ENCODE measurements around the gene MED16.
"Not testable (repeated sequence)": the region's sequence is repeated elsewhere in the genome, so short reads cannot be mapped to it uniquely, and the experiment has no call there.

The MED16 gene

GRCh38 chr19:904545-904944 lies 11.6 kb upstream of the MED16 start:
- no peak for DNase-seq

DNA sequence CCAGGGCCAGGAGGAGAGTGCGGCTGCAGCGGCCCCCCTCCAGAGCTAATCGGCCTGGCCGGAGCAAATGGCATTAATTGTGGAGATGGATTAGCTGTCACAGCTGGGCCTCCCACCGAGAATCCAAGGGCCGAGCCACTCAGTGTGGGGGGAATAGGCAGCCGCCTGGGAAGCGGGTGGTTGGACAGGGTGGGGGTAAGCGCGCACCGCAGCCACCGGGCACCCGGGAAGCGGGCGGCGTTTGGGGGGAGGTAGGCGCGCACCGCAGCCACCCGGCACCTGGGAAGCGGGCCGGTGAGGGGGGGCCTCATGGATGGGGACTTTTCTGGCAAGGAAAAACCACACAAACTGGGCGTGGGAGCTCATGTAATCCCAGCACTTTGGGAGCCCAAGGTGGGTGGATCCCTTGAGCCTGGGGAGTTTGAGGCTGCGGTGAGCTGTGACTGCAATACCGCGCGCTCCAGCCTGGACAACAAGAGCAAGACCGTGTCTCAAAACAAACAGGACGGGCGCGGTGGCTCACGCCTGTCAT lies 10.3 kb upstream of the MED16 start:
- no peak for DNase-seq

DNA sequence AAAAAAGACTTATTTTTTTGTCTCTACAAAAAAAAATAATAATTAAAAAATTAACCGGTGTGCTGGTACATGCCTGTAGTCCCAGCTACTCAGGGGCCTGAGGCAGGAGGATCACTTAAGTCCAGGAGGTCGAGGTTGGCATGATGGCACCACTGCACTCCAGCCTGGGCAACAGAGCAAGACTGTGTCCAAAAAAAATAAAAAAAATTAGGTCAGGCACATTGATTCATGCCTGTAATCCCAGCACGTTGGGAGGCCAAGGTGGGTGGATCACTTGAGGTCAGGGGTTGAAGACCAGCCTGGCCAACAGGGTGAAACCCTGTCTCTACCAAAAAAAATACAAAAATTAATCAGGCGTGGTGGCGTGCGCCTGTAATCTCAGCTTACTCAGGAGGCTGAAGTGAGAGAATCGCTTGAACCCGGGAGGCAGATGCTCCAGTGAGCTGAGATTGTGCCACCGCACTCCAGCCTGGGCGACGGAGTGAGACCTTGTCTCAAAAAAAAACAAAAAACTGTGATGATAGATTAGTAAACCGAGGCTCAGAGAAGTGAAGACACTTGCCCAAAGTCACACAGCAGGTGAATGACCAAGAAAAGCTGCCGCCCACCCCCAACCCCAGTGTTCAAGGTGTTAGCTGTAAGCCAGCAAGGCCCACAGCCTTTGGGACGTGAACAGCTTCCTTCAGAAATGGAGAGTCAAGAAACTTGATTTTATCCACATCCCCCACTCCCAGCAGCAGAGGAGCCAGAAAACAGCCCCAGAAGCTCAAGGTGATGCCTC lies 9.6 kb upstream of the MED16 start:
- DNase-seq = no peak

- no peak for DNase-seq
Measured at GRCh38 chr19:902093-902370, 9.0 kb upstream of the MED16 start.

GRCh38 chr19:901216-902092 lies 8.5 kb upstream of the MED16 start:
- DNase-seq = no peak

DNA sequence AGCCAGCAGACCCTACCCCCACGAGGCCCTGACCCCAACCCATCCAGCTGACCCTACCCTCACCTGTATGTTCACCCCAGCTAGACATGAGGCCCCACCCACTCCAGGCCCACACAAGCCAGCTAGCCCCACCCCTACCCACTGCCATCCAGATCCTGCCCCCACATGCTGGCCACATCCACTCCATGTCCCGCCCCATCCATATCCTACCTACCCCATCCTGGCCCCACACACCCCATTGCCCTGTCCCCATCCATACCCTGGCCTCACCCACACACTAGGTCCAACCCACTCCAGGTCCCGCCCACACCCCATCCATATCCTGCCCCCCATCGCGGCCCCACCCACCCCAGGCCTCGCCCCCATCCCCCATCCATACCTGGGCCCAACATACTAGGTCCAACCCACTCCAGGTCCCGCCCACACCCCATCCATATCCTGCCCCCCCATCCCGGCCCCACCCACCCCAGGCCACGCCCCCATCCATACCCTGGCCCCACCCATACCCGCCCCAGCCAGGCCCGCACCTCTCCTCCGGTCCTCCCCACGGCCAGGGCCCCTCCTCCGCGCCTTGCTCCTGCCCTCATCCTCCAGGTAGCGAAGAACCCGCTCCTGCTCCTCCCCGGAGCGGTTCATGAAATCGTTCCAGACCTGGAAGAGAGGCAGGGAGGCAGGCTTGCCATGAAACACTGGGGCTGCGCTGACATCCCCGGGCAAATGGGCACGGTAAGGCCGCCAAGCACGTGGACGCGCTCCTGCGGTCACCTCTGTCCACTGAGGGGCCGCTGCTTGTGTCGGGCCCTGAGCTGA lies 7.5 kb upstream of the MED16 start:
- DNase-seq = no peak

GRCh38 chr19:900043-900301 lies 7.0 kb upstream of the MED16 start:
- no peak for DNase-seq

DNA sequence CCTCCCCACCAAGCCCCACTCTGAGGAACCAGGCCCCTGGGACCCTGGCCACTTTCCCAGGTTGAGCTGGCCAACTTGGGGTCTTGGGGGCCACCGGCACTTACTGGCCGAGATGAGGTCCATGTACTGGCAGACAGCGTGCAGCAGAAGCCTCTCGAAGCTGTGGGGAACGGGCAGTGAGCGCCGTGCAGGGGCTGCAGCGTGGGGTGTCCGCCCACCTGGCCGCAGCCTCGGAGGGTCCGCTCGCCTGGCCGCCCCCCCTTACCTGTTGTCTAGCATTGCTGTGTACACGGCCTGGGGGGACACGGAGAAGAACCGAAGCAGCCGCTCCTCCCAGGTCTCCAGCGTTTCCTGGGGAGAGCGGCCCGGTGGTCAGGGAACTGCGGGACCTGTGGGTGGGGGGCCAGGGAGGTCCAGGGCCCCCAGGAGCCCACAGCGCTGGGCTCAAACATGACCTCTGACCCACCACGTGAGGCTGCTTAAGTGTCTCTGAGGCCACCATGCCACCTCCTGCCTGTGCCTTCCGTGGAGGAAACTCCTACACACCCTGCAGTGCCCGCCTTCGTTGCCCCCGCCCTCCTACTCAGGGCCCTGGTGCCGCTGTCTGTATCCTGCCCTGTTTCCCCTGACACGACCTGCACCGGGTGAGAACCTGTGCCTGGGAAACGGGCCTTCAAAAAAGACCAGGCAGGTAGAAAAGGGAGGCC lies 6.5 kb upstream of the MED16 start:
- DNase-seq = no peak

DNA sequence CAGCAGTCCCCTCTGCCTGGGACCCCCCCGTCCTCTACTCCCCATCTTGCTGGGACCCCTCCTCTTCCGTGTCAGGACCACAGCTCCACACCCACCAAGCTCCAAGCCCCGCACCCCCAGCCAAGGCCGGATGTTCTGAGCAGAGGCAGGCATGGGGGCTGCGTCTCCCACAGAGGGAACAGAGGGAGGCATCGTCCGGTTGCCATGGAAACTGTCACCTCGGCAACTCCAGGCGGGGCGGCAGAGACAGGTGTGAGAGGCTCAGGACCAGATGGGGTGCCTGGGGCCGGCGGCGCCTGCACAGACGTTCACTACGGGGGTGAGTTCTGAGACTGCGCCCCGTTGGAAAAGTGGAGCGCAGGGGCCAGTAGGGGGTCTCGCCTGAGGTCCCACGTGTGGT lies 5.7 kb upstream of the MED16 start:
- DNase-seq = no peak

DNA sequence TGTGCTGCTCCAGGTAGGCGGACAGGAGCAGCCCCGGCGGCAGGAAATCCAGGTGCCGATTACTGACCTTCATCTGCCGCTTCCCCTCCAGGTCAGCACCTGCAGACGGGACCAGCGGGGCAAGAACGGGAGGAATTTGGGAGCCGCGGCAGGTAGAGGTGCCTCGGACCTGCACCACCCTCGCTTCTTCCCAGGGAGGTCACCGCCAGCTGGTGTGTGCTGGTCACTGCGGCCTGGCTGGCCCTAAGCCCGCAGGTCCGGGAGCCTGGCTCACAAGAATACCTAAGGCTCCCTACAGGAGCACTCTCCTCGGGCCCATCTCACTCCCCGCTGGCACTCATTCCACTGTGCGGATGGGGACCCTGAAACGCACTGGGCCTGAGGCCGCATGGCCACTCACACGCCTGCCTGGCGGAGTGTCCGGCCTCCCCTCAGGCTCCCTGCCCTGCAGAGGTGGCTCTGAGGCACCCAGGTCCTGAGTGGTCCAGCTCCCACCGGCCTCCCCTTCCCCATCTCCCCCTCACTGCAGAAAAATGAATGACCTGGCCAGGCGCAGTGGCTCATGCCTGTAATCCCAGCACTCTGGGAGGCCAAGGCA lies 4.6 kb upstream of the MED16 start:
- no peak for DNase-seq

- no peak for DNase-seq
Measured at GRCh38 chr19:896999-897398, 4.0 kb upstream of the MED16 start.

- DNase-seq = no peak
Measured at GRCh38 chr19:896434-896833, 3.4 kb upstream of the MED16 start.

- no peak for DNase-seq
Measured at GRCh38 chr19:892243-892893, 619 bp downstream of the MED16 start.

DNA sequence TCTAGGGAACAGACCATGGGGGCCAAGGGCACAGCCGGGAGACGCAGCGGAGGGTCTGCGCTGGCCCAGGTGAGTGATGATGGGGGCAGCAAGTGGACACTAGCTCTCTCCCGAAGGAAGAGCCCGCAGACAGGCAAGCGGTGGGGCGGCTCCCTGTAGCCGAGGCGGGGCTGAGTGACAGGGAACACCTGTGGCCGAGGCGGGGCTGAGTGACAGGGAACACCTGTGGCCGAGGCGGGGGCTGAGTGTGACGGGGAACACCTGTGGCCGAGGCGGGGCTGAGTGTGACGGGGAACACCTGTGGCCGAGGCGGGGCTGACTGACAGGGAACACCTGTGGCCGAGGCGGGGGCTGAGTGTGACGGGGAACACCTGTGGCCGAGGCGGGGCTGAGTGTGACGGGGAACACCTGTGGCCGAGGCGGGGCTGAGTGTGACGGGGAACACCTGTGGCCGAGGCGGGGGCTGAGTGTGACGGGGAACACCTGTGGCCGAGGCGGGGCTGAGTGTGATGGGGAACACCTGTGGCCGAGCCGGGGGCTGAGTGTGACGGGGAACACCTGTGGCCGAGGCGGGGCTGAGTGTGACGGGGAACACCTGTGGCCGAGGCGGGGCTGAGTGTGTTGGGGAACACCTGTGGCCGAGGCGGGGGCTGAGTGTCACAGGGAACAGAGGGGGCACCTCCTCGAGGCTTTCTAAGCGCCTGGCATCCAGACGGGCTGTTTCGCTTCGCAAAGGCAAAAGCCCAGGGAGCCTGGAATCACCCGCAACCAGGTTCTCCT lies 1.4 kb downstream of the MED16 start:
- not testable (repeated sequence) for DNase-seq

DNA sequence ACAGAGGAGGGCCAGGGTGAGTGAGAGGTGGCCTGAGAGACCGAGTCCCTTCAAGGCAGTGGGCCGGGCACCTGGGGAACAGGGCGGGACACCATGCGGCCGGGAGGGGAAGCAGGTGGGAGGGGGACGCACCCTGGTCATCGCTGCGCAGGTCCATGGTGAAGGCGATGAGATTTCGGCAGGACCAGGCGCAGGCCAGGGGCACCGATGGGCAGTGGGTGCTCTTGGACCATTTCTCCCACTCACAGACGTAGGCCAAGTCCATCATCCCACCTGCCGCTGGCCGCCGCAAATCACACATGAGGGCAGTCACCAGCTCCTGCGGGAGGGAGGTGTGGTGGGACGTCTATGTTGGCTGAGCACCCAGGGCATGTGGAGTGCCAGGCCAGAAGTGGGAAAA lies 2.2 kb downstream of the MED16 start:
- DNase-seq = no peak

GRCh38 chr19:889662-890295 lies 3.2 kb downstream of the MED16 start:
- no peak for DNase-seq

DNA sequence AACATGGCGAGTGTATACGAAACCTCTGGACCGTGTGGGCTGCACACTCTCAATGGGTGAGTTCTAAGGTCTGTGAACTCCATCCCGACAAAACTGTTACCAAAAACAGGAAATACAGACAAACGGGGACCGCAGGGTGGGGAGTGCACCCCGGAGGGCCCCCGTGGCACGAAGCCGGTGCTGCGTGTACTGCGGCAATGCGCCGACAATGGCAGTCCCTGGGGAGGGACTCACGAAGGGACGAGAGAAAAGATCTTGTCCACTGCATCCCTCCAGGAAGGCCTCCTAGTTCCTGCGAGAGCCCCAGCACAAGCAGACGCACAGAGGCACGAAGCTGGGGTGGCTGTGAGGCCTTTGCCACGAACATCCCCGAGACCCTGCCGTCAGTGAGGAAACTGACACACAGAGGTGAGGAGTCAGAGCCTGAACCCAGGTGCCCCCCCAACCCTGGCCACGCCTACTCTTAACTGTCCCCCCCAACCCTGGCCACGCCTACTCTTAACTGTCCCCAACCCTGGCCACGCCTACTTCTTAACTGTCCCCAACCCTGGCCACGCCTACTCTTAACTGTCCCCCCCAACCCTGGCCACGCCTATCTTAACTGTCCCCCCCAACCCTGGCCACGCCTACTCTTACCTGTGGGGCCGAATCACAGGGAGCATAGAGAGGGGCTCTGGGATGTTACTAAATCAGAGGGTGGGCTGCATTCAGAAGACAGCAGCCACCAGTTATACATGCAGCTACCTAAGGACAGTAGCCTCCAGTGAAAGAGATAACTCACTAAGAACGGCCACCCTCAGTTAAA lies 4.2 kb downstream of the MED16 start:
- DNase-seq = no peak

DNA sequence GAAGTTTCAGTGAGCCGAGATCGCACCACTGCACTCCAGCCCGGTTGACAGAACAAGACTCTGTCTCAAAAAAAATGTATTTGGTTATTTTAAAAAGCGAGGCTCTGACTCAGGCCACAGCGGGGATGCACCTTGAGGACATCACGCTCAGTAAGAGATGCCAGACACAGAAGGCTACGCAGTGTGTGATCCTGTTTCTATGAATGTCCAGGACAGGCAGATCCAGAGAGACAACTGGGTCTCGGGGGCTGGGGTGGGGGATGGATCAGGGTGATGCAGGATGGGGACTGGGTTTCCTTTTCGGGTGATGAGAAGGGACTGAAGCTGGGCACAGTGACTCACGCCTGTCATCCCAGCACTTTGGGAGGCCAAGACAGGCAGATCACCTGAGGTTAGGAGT lies 5.4 kb downstream of the MED16 start:
- DNase-seq = no peak

DNA sequence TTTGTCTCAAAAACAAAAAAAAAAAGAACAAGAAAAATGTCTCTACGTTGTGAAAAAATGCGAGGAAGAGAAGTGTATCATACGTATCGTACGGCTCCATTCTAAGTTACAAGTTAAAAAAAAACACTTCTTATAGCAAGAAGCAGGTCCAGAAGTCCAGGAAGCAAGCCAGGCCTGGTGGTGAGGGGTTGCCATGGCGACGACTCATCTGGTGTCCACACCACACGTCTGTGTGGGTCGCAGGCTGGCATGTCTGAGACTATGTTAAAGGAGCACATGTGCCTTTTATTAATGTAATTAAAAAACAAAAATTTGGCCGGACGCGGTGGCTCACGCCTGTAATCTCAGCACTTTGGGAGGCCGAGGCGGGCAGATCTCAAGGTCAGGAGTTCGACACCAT lies 5.9 kb downstream of the MED16 start:
- DNase-seq = no peak

All from GF-D8 (cell line).